GM12878 (cell line): Measurements from ENCODE around the gene SLC32A1.

Experiments
- CBX5 ChIP-seq: sonication (generic); IDR thresholded peaks from 2 replicates; pipeline ENCODE4 v1.6.1; 2016; ENCODE audit warnings: low read depth, moderate library complexity, mild to moderate bottlenecking, inconsistent platforms
- EGR1 ChIP-seq, 2 experiments: IDR thresholded peaks; 1 replicate in 1 of 2; 2 replicates in 1 of 2; pipeline ENCODE4 v1.6.1; 2011 to 2012; ENCODE audit warnings: low read depth in 2 of 2, low read length in 2 of 2, borderline replicate concordance in 1 of 2, mild to moderate bottlenecking in 1 of 2, moderate library complexity in 1 of 2
- ELK1 ChIP-seq: IDR thresholded peaks from 2 replicates; pipeline ENCODE4 v1.6.1; 2012; ENCODE audit warnings: low read depth, low read length, improper control_type of control experiment
- EP300 ChIP-seq, 2 experiments: fragments of 150-350 bp in 1 of 2; IDR thresholded peaks; 2 replicates each; pipeline ENCODE4 v1.6.1; 2011 to 2012; ENCODE audit warnings: low read depth in 2 of 2, low read length in 2 of 2, borderline replicate concordance in 1 of 2, improper control_type of control experiment in 1 of 2, inconsistent platforms in 1 of 2; ENCODE audit not compliant: control insufficient read depth in 1 of 2
- ESRRA ChIP-seq: IDR thresholded peaks from 2 replicates; pipeline ENCODE4 v1.6.1; 2012; ENCODE audit warnings: mild to moderate bottlenecking, low read length, improper control_type of control experiment
- EZH2 ChIP-seq: IDR thresholded peaks from 2 replicates; pipeline ENCODE4 v1.6.1; 2012; ENCODE audit warnings: low read depth, mild to moderate bottlenecking, control low read depth, inconsistent platforms, low read length, borderline replicate concordance; ENCODE audit not compliant: control insufficient read depth
- GABPA ChIP-seq: IDR thresholded peaks from 2 replicates; pipeline ENCODE4 v1.6.1; 2014; ENCODE audit warnings: antibody characterized with exemption, low read depth, mild to moderate bottlenecking, inconsistent platforms
- POLR2A ChIP-seq: IDR thresholded peaks from 2 replicates; pipeline ENCODE4 v1.6.1; 2011; ENCODE audit warnings: low read depth, mild to moderate bottlenecking, low read length
- POLR2AphosphoS5 ChIP-seq: IDR thresholded peaks from 2 replicates; pipeline ENCODE4 v1.6.1; 2011; ENCODE audit warnings: mild to moderate bottlenecking, low read length, inconsistent platforms
- RB1 ChIP-seq: fragments of 450-650 bp; formaldehyde crosslinking; IDR thresholded peaks from 2 replicates; pipeline ENCODE4 v1.6.1; 2017; ENCODE audit warnings: mild to moderate bottlenecking, borderline replicate concordance
- REST ChIP-seq: IDR thresholded peaks from 2 replicates; pipeline ENCODE4 v1.6.1; 2012; ENCODE audit warnings: mild to moderate bottlenecking, low read depth, low read length
- SP1 ChIP-seq: IDR thresholded peaks from one replicate; pipeline ENCODE4 v1.6.1; 2011; ENCODE audit warnings: low read depth, low read length
- TF ChIP-seq, protein P1 (sequence below), 3 experiments: IDR thresholded peaks in 2 of 3; conservative IDR thresholded peaks in 1 of 3; 2 replicates each; pipeline ENCODE4 v1.5.1; 2011; ENCODE audit warnings: low read depth in 3 of 3, low read length in 3 of 3, mild to moderate bottlenecking in 3 of 3, control low read depth in 2 of 3, moderate library complexity in 2 of 3, inconsistent platforms in 1 of 3, mixed read lengths in 1 of 3; ENCODE audit not compliant: control insufficient read depth in 2 of 3, insufficient read depth in 1 of 3; ENCODE audit errors: extremely low read depth in 1 of 3
- TF ChIP-seq, protein P2 (sequence below): IDR thresholded peaks from 2 replicates; pipeline ENCODE4 v1.6.1; 2012; ENCODE audit warnings: low read length, inconsistent platforms

DNA sequence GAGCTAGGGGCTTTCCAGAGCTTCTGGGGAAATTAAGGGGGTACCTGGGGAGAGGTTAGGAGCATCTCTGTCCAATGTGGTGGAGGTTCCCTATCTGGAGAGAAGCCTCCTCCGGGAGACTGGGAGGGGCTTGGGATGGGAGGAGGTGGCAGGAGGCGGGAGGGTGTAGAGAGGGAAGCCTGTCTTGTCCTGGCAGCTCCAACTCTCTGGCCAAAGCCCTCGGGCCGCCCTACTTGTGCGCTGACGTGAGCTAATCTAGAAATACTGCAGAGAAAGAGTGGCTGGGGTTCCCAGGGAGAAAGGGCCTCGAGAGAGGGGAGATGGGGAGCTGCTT, 1.6 kb upstream of the SLC32A1 start:
- TF ChIP-seq REST (no peak), ESRRA (no peak), EZH2 (no peak), ELK1 (no peak), POLR2AphosphoS5 (no peak), SP1 (no peak), GABPA (no peak), EP300 (IDR thresholded peaks at IDR 0.05; ENCODE audit: borderline replicate concordance in 1 of 2, control insufficient read depth in 1 of 2, low read depth in 2 of 2, low read length in 2 of 2) (no peak), POLR2A (no peak), CBX5 (no peak), EGR1 (IDR thresholded peaks at IDR 0.05; ENCODE audit: borderline replicate concordance in 1 of 2, low read depth in 2 of 2, low read length in 2 of 2) (no peak), RB1 (no peak)
- TF ChIP-seq, protein P1, sequence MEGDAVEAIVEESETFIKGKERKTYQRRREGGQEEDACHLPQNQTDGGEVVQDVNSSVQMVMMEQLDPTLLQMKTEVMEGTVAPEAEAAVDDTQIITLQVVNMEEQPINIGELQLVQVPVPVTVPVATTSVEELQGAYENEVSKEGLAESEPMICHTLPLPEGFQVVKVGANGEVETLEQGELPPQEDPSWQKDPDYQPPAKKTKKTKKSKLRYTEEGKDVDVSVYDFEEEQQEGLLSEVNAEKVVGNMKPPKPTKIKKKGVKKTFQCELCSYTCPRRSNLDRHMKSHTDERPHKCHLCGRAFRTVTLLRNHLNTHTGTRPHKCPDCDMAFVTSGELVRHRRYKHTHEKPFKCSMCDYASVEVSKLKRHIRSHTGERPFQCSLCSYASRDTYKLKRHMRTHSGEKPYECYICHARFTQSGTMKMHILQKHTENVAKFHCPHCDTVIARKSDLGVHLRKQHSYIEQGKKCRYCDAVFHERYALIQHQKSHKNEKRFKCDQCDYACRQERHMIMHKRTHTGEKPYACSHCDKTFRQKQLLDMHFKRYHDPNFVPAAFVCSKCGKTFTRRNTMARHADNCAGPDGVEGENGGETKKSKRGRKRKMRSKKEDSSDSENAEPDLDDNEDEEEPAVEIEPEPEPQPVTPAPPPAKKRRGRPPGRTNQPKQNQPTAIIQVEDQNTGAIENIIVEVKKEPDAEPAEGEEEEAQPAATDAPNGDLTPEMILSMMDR (IDR thresholded peaks at IDR 0.05 in 2 of 3, conservative IDR thresholded peaks at IDR 0.05 in 1 of 3; ENCODE audit: control insufficient read depth in 2 of 3, extremely low read depth in 1 of 3, insufficient read depth in 1 of 3, low read depth in 3 of 3, low read length in 3 of 3): no peak
- TF ChIP-seq, protein P2, sequence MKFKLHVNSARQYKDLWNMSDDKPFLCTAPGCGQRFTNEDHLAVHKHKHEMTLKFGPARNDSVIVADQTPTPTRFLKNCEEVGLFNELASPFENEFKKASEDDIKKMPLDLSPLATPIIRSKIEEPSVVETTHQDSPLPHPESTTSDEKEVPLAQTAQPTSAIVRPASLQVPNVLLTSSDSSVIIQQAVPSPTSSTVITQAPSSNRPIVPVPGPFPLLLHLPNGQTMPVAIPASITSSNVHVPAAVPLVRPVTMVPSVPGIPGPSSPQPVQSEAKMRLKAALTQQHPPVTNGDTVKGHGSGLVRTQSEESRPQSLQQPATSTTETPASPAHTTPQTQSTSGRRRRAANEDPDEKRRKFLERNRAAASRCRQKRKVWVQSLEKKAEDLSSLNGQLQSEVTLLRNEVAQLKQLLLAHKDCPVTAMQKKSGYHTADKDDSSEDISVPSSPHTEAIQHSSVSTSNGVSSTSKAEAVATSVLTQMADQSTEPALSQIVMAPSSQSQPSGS: no peak
